Activated naive CD8-positive, alpha-beta T cell treated with anti-CD3 and anti-CD28 coated beads for 36 hours (primary cell): ENCODE data around the gene KLRC2. TPM values are rescaled to one million over a fixed set of nuclear protein-coding genes. Genes with fewer than 3 reads are reported as not detected.
"Not testable (repeated sequence)": the region's sequence is repeated elsewhere in the genome, so short reads cannot be mapped to it uniquely, and the experiment has no call there.

Experiments used
- DNase-seq: peaks from one replicate; pipeline ENCODE4 v3.0.0; 2021
- H3K27ac Mint-ChIP-seq: one replicate; pipeline ENCODE4 v1.8.0; 2022; ENCODE audit warnings: mild to moderate bottlenecking, moderate library complexity, mixed read lengths
- H3K27me3 Mint-ChIP-seq: one replicate; pipeline ENCODE4 v1.8.0; 2022; ENCODE audit warnings: mild to moderate bottlenecking, mixed read lengths
- H3K36me3 Mint-ChIP-seq: one replicate; pipeline ENCODE4 v1.8.0; 2021; ENCODE audit warnings: mild to moderate bottlenecking, mixed read lengths
- H3K4me1 Mint-ChIP-seq: one replicate; pipeline ENCODE4 v1.8.0; 2021; ENCODE audit warnings: mixed read lengths
- H3K4me3 Mint-ChIP-seq: one replicate; pipeline ENCODE4 v1.8.0; 2022; ENCODE audit warnings: mild to moderate bottlenecking, moderate library complexity, mixed read lengths
- H3K9me3 Mint-ChIP-seq: one replicate; pipeline ENCODE4 v1.8.0; 2022; ENCODE audit warnings: mixed read lengths
- total RNA-seq, 2 experiments: library from RNA; stranded (reverse); gene quantifications; one replicate each; pipeline ENCODE4 v1.2.3, GENCODE V29; 2021

Gene KLRC2
- total RNA-seq: under 1 TPM in 1 of 2 experiments, not detected in 1; 0.82 TPM

DNA sequence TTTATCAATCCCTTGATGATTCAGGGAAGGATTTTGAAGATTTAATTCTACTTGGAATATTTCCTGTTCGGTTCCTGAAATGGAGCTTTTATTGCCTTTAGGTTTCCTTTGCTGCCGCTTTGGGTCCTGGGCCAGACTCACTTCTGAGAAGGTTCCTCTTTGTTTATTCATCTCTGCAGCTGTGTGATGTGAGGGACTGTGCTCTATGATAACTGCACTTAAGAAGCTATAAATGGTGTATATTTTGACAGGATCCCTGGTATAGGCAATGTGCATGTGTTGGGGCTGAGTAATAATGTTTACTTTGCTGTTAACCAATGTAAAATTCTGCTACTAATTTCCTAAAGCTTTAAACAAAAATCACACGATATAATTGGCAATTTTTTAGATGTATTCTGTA is at the start of gene KLRC2:
Gene KLRC2, minus strand, starts transcription at position 195 of the 400 bp plus-strand sequence. Its CDS starts 24 bp downstream, at position 171.
- not testable (repeated sequence) for H3K27me3 Mint-ChIP-seq, H3K36me3 Mint-ChIP-seq, H3K27ac Mint-ChIP-seq, H3K9me3 Mint-ChIP-seq, H3K4me3 Mint-ChIP-seq, DNase-seq, H3K4me1 Mint-ChIP-seq

DNA sequence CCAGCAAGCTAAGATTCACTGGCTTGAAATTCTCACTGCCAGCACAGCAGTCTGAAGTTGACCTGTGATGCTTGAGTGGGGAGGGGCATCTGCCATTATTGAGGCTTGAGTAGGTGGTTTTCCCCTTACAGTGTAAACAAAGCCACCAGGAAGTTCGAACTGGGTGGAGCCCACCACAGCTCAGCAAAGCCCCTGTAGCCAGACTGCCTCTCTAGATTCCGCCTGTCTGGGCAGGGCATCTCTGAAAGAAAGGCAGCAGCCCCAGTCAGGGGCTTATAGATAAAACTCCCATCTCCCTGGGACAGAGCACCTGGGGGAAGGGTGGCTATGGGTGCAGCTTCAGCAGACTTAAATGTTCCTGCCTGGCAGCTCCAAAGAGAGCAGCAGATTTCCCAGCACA is 46.1 kb upstream of the KLRC2 start:
- Mint-ChIP-seq H3K9me3 (peaks cover 47% of the 10 kb centered on the region), H3K27ac (peak overlapping the region; percentile 6), H3K36me3 (peaks cover 52% of the 10 kb centered on the region), H3K4me1 (peaks cover 17% of the 10 kb centered on the region)
- not testable (repeated sequence) for H3K27me3 Mint-ChIP-seq, H3K4me3 Mint-ChIP-seq, DNase-seq

- H3K4me3 Mint-ChIP-seq, H3K27ac Mint-ChIP-seq, DNase-seq, H3K27me3 Mint-ChIP-seq, H3K4me1 Mint-ChIP-seq: not testable (repeated sequence)
- Mint-ChIP-seq H3K36me3 (peaks cover 32% of the 10 kb centered on the region), H3K9me3 (peaks cover 41% of the 10 kb centered on the region)
Measured at GRCh38 chr12:10472808-10473207, 37.0 kb upstream of the KLRC2 start.

GRCh38 chr12:10469701-10470100 is 33.9 kb upstream of the KLRC2 start:
- no peaks in the 10 kb centered on the region for H3K27me3 Mint-ChIP-seq
- peaks cover 23% of the 10 kb centered on the region for H3K36me3 Mint-ChIP-seq
- peaks cover 40% of the 10 kb centered on the region for H3K9me3 Mint-ChIP-seq
- no peaks in the 10 kb centered on the region for H3K4me1 Mint-ChIP-seq
- no peak overlapping the region for H3K27ac Mint-ChIP-seq
- DNase-seq: no peak
- no peak overlapping the region for H3K4me3 Mint-ChIP-seq

DNA sequence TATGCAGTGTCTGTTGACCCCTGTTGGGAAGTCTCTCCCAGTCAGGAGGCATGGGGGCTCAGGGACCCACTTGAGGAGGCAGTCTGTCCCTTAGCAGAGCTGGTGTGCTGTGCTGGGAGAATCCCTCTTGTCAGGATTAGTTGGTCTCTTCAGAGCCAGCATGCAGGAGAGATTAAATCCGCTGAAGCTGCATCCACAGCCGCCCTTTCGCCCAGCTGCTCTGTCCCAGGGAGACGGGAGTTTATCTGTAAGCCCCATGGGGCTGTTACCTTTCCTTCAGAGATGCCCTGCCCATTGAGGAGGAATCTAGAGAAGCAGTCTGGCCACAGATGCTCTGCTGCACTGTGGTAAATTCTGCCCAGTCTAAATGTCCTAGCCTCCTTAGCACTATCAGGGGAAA is 30.5 kb upstream of the KLRC2 start:
- no peak for DNase-seq

GRCh38 chr12:10457760-10458159 is 21.9 kb upstream of the KLRC2 start:
- H3K36me3 Mint-ChIP-seq: peaks cover 36% of the 10 kb centered on the region
- H3K27me3 Mint-ChIP-seq: no peaks in the 10 kb centered on the region
- peaks cover 4% of the 10 kb centered on the region for H3K4me1 Mint-ChIP-seq
- H3K9me3 Mint-ChIP-seq: peaks cover 59% of the 10 kb centered on the region
- no peak overlapping the region for H3K4me3 Mint-ChIP-seq
- no peak overlapping the region for H3K27ac Mint-ChIP-seq
- no peak for DNase-seq

More for the DNA sequence above, 30.5 kb upstream of the KLRC2 start:
- Mint-ChIP-seq H3K4me3 (no peak overlapping the region), H3K27ac (no peak overlapping the region), H3K4me1 (no peaks in the 10 kb centered on the region), H3K36me3 (peaks cover 36% of the 10 kb centered on the region), H3K27me3 (no peaks in the 10 kb centered on the region), H3K9me3 (peaks cover 46% of the 10 kb centered on the region)

DNA sequence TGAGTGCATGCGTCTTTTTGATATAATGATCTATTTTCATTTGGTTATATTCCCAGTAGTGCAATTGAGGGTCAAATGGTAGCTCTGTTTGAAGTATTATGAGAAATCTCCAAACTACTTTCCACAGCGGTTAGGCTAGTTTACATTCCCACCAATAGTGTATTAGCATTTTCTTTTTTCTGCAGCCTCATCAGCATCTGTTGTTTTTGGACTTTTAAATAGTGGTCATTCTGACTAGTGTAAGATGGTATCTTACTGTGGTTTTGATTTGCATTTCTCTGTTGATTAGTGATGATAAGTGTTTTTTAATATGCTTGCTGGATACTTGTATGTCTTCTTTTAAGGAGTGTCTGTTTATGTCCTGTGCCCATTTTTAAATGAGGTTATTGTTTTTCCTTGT is 21.0 kb upstream of the KLRC2 start:
- peaks cover 29% of the 10 kb centered on the region for H3K36me3 Mint-ChIP-seq

GRCh38 chr12:10455766-10456165 is 20.0 kb upstream of the KLRC2 start:
- no peak for DNase-seq
- H3K4me3 Mint-ChIP-seq: no peak overlapping the region
- H3K9me3 Mint-ChIP-seq: peaks cover 46% of the 10 kb centered on the region
- H3K27me3 Mint-ChIP-seq: no peaks in the 10 kb centered on the region
- no peak overlapping the region for H3K27ac Mint-ChIP-seq
- peaks cover 4% of the 10 kb centered on the region for H3K4me1 Mint-ChIP-seq
- peaks cover 27% of the 10 kb centered on the region for H3K36me3 Mint-ChIP-seq

More for the DNA sequence above, 21.0 kb upstream of the KLRC2 start:
- DNase-seq: no peak
- no peak overlapping the region for H3K27ac Mint-ChIP-seq
- H3K4me3 Mint-ChIP-seq: no peak overlapping the region
- peaks cover 4% of the 10 kb centered on the region for H3K4me1 Mint-ChIP-seq
- H3K27me3 Mint-ChIP-seq: no peaks in the 10 kb centered on the region
- H3K9me3 Mint-ChIP-seq: peaks cover 50% of the 10 kb centered on the region

GRCh38 chr12:10454531-10454930 is 18.7 kb upstream of the KLRC2 start:
- Mint-ChIP-seq H3K4me1 (peaks cover 4% of the 10 kb centered on the region), H3K9me3 (peaks cover 37% of the 10 kb centered on the region), H3K27me3 (no peaks in the 10 kb centered on the region), H3K36me3 (peaks cover 21% of the 10 kb centered on the region), H3K4me3 (no peak overlapping the region), H3K27ac (no peak overlapping the region)
- DNase-seq: no peak

DNA sequence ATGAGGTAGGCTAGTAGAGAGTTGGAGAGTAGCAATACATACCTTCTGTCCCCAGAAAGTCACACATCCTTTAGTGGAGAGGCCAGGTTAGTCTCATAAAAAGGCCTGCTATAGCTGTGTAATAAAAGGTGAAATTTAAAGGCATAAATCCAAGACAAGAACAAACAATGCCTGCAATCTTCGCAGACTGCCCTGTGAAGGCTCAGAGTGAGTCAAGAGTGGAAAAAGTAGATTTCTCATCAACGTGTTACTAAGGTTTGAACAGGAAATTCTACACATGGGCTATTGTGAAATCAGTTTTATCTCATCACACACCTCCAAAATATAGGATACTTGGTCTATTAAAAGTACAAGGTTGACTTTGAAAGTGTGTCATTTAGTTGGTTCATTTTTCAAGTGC is 17.3 kb upstream of the KLRC2 start, which contains the start of gene KLRC1:
Gene KLRC1, minus strand, starts transcription at position 222 of the 400 bp plus-strand sequence. CDS start 2,221 bp downstream, outside the sequence.
- Mint-ChIP-seq H3K36me3 (peaks cover 14% of the 10 kb centered on the region), H3K4me3 (no peak within 1 kb of the TSS), H3K27me3 (no peaks in the 10 kb centered on the region)

DNA sequence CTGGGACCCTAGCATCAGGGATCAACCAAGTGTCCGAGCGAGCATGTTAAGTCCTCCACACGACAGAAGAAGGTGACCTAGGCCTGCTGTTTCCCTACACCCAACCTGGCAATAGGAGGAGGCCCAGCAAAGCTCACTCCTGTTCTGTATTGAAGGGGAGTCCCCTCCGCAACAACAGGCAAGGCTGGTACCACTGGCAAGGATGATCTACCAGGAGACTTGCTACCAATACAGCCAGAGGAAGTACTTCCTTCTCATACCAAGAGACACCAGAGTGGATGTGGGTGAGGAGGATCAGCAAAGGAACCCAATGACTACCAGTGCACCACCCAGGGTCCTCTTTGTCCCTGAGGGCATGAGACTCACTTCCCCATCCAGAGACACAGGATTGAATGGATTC is 12.4 kb upstream of the KLRC2 start:
- Mint-ChIP-seq H3K9me3 (peaks cover 3% of the 10 kb centered on the region), H3K27me3 (no peaks in the 10 kb centered on the region), H3K4me1 (peaks cover 6% of the 10 kb centered on the region), H3K4me3 (no peak overlapping the region), H3K27ac (no peak overlapping the region), H3K36me3 (no peaks in the 10 kb centered on the region)
- no peak for DNase-seq

More for the DNA sequence above, 17.3 kb upstream of the KLRC2 start, which contains the start of gene KLRC1:
- no peak for DNase-seq
- H3K9me3 Mint-ChIP-seq: peaks cover 32% of the 10 kb centered on the region
- peaks cover 7% of the 10 kb centered on the region for H3K4me1 Mint-ChIP-seq
- no peak within 1 kb of the TSS for H3K27ac Mint-ChIP-seq

DNA sequence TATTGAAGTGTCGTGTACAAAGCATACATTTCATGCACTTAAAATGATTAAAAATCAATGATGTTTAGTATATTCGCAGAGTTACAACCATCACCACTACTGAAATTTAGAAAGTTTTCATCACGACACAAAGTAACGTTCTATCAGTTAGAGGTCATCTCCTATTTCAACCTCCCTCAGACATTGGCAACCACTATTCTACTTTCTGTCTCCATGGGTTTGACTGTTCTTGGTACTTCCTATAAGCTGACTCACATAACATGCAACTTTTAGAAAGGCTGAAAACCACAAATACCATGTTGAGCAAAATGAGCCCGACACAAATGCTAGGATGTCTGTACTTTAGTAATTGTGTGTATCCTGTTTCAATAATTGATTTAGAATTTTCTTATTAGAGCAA is 10.2 kb upstream of the KLRC2 start:
- H3K4me3 Mint-ChIP-seq, H3K9me3 Mint-ChIP-seq, H3K27ac Mint-ChIP-seq, H3K4me1 Mint-ChIP-seq, H3K36me3 Mint-ChIP-seq, DNase-seq, H3K27me3 Mint-ChIP-seq: not testable (repeated sequence)

DNA sequence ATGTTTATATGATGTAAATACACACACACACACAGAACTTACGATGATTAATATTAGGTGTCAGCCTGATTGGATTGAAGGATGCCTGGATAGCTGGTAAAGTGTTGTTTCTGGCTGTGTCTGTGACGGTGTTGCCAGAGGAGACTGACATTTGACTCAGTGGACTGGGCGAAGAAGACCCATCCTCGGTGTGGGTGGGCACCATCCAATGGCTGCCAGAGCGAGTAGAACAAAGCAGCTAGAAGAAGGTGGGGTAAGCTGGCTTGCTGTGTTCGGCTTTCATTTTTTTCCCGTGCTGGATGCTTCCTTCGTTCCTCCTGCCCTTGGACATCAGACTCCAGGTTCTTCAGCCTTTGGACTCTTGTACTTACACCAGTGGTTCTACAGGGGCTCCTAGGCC is 5.3 kb upstream of the KLRC2 start:
- not testable (repeated sequence) for H3K36me3 Mint-ChIP-seq, DNase-seq, H3K27me3 Mint-ChIP-seq, H3K27ac Mint-ChIP-seq, H3K4me1 Mint-ChIP-seq, H3K4me3 Mint-ChIP-seq, H3K9me3 Mint-ChIP-seq

DNA sequence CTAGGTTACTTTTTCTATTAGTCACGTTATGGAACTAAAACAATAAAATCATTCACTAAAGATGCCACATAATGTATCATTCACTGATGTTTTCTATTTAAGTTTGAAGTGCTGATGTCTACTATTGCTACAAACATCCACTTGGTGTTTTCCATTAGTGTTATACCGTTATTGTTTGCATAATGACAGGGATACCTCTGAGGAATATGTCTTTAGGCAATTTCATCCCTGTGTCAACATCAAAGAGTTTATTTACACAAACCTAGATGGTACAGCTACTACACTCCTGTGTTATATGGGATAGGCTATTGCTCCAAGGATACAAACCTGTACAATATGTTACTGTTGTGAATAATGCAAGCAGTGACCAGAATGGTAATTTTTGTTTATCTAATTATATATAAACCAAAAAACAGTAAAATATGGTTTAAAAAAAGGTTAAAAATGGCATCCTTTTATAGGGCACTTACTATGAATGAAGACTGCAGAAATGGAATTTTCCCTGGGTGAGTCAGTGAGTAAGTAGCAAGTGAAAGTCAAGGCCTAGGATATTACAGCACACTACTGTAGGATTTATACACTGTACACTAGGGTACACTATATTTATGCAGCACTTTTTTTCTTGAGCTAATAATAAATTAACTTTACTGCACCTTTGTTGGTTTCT is 3.9 kb upstream of the KLRC2 start:
- not testable (repeated sequence) for H3K36me3 Mint-ChIP-seq, H3K27me3 Mint-ChIP-seq, H3K9me3 Mint-ChIP-seq, DNase-seq, H3K4me1 Mint-ChIP-seq, H3K4me3 Mint-ChIP-seq, H3K27ac Mint-ChIP-seq

DNA sequence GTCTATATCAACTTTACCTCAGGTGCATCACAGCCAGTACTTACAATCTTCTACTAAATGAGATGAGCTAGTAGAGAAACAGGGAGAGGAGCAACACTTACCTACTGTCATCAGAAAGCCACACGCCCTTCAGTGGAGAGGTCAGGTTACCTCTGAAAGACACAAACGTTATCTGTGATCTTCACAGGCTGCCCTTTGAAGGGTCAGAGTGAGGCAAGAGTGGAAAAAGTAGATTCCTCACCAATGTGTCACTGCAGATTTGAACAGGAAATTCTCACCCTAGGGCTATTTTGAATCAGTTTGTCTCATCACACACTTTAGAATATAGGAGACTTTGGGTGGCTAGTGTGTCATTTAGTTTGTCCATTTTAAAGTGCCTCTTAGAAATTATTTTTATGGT is 1.8 kb upstream of the KLRC2 start:
- H3K4me1 Mint-ChIP-seq, H3K36me3 Mint-ChIP-seq, H3K4me3 Mint-ChIP-seq, DNase-seq, H3K27ac Mint-ChIP-seq, H3K27me3 Mint-ChIP-seq, H3K9me3 Mint-ChIP-seq: not testable (repeated sequence)

DNA sequence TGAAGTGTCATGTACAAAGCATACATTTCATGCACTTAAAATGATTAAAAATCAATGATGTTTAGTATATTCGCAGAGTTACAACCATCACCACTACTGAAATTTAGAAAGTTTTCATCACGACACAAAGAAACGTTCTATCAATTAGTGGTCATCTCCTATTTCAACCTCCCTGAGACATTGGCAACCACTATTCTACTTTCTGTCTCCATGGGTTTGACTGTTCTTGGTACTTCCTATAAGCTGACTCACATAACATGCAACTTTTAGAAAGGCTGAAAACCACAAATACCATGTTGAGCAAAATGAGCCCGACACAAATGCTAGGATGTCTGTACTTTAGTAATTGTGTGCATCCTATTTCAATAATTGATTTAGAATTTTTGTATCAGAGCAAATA is 5.2 kb downstream of the KLRC2 start:
- not testable (repeated sequence) for H3K4me1 Mint-ChIP-seq, H3K27ac Mint-ChIP-seq, H3K36me3 Mint-ChIP-seq, H3K4me3 Mint-ChIP-seq, H3K9me3 Mint-ChIP-seq, DNase-seq, H3K27me3 Mint-ChIP-seq
